Stimulated activated CD4-positive, alpha-beta T cell treated with anti-CD3 and anti-CD28 coated beads, Interleukin-2, amount 100 ng/mL, for 4 hours (primary cell): ENCODE measurements around the gene AP1S3.
A peak's percentile ranks its signal among the peaks of the same experiment; 100 is the strongest.

Experiments used
- DNase-seq: peaks from one replicate; pipeline ENCODE4 v3.0.0-alpha.2; 2020; ENCODE audit warnings: low read depth

Gene AP1S3

DNA sequence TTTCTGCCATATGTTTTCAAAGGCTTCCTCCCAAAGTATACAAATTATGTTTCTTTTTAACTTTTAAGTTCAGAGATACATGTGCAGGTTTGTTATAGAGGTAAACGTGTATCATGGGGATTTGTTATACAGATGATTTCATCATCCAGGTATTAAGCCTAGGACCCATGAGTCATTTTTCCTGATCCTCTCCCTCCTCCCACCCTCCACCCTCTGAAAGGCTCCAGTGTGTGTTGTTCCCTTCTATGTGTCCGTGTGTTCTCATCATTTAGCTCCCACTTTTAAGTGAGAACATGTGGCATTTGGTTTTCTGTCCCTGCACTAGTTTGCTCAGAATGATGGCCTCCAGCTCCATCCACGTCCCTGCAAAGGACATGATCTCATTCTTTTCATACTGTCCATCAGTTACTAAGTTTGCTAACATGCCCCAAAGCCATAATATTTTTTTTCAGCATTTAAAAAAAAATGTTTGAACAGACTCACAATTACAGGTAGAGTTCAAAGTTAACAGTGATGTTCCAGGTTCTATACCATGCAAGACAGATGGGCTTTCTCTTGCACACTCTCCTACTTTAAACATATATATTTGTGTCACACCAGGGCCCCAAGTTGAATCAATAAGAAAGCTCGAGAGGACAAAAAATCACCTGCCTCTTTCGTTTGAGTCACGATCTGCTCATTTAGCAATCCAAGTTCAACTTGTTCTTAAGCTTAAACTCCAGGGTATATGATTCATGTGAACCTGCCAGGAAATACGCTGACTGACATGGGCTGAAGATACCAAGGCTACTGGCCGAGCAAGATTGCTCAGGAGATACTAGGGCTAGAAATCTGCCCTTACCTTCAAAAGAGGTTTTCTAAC is 77.6 kb downstream of the AP1S3 start:
- DNase-seq = no peak

DNA sequence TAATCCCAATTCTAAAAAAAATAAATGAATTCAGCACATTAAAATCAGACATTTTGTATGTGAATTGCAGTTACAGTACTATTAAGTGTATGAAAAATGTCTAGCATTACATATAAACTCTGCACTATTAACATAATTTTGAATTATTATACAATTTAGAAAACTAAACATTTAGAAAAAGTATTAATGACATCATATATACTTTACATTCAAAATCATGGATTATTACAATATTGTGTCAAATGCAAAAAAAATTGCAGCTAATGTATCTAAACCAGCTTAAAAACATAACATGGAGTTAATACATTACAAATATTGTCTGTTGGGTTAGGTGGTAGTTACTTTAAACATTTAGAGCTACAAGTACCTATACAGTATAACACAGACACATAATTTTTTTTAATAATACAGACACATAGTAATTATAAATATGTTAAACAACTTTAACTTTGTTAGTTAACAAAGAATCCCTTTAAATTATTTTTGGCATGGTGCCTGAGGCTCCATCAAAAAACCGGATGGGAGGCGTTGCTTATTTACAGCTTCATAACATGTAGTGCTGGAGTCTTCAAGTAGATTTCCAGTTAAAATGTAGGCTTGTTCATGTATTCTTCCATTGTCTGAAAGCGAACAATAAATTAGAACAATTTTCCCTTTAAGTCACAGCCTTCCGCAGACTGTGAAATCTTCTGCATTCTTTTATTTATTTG is 79.1 kb downstream of the AP1S3 start:
- no peak for DNase-seq

DNA sequence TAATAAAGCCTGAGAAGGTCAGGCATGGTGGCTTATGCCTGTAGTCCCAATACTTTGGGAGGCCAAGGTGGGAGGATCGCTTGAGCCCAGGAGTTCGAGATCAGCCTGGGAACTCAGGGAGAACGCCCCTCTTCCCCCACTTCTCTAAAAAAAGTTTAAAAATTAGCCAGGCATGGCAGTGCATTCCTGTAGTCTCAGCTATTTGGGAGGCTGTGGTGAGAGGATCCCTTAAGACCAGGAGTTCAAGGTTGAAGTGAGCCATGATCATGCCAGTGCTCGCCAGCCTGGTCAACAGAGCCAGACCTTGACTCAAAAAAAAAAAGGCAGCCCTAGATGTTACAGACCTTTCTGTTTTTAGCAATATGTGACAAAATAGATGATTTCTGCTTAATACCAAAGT is 83.4 kb downstream of the AP1S3 start:
- no peak for DNase-seq

DNA sequence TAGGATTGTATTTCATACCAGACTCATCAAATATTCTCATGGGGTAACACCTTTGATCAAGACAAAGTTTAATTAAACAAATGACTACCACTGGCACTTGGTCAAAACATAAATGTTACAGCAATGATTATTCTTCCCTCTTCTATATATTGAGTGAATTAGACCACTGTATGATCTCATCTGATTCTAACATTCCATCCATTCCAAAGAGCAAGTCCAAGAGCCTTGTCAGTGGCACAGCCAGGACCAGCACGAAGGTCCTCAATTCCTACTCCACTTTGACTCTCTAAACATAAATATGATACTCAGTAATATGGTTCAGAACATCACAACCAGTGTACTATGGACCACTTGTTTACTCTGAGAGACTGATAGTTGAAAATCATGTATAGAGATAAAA is 86.4 kb downstream of the AP1S3 start:
- no peak for DNase-seq

DNA sequence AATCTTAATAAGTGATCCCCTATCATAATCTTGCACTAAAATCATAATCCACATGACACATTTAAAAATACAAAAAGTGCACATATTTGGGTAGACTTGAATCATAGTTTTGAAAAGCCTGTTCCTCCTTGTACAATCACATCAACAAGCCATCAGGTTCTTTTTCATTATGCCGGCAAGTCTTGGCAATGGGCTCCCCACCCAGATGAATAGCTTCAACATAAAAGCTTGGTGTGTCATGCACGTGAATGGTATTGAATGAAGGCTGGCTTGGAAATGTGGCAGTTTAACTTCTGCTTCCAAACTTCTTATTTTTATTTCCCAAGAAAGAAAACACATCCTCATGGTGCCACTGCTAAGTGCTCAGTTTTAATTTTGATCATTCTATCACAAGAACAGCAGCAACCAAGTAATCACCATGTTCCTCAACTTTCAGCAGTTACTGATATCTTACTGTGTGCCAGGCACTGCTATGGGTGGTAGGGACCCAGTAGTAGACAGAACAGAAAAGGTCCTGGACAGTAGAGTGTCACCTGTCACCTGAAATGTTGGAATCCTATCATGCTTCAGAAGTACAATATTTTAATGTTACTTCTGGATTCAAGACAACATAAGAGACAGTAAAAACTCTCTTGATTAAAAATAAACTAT is 89.9 kb downstream of the AP1S3 start:
- DNase-seq = no peak

DNA sequence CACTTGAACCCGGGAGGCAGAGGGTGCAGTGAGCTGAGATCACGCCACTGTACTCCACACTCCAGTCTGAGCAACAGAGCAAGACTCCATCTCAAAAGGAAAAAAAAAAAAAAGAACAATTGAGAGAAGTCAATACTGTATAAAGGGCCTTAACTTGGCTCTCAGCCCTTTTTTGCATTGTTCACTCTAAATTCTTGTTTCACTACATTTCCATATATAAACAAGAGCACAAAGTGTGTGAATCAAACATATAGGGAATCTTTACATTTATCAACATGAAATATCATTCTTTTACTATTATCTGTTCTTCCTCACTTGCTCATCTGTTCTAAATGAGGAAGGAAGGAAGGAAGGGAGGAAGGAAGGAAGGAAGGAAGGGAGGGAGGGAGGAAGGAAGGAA is 90.8 kb downstream of the AP1S3 start:
- no peak for DNase-seq

DNA sequence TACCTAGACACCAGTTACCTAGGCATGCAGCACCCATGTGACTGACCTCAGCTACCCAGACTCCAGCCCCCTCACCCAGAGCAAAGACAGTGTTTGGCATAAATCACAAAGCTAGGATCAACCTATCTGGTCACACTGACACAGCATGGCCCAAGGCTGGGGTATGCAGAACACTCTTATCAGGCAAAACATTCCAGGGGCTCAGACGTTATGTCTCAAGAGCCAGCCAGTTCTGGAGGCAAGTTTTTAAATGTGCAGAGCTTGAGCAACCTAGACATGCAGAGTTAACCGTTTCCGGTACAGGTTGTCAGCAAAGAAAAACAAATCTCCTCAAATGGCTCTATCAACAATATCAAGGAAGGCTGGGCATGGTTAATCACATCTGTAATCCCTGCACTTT is 92.8 kb downstream of the AP1S3 start:
- DNase-seq = no peak

DNA sequence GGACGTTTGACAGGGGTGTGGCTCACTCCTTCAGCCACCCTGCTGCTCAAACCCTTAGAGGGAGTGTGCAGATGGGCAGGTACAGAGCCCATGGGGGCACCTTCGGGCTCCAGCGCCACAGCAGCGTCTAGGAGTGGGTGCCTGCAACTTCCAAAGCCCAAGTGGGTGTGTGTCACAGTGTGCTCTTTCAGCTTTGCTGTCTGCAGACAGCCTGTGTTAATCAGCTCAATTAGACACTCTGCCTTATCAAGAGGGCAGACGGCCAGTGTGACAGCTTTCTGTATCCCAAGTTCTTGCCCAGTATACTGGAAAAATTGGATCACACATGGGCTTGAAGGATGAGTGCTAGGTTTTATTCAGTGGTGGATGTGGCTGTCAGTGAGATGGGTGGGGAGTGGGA is 96.7 kb downstream of the AP1S3 start:
- DNase-seq = no peak

DNA sequence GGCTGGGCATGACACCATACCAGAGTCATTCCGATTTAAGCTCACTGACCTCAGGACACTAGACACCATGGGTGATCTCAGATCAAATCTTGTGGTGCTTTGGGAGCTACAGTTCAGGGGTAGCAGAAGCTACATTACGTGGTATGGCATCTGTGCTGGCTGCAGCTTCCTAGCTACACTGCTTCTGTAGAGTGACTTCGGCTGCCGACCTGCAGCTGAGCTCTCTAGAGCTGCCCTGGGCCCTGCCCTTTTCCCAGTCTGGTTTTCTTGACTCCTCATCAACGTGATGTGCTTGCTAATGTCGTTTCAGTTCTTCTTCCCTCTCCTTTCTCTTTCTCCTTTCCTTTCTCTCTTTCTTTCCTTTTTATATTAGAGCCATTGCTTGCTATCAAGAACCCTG is 100.2 kb downstream of the AP1S3 start:
- no peak for DNase-seq

DNA sequence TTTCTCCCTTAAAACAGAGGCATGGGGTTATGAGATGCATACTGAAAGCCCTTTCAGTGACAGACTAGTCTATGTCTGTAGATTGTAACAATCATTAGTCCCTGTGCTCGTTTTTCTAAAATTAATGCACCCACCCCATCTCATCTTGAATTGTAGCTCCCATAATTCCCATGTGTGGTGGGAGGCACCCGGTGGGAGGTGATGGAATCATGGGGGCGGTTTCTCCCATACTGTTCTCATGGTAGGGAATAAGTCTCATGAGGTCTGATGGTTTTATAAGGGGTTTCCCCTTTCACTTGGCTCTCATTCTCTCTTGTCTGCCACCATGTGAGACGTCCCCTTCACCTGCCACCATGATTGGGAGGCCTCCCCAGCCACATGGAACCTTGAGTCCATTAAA is 100.9 kb downstream of the AP1S3 start:
- DNase-seq = no peak

DNA sequence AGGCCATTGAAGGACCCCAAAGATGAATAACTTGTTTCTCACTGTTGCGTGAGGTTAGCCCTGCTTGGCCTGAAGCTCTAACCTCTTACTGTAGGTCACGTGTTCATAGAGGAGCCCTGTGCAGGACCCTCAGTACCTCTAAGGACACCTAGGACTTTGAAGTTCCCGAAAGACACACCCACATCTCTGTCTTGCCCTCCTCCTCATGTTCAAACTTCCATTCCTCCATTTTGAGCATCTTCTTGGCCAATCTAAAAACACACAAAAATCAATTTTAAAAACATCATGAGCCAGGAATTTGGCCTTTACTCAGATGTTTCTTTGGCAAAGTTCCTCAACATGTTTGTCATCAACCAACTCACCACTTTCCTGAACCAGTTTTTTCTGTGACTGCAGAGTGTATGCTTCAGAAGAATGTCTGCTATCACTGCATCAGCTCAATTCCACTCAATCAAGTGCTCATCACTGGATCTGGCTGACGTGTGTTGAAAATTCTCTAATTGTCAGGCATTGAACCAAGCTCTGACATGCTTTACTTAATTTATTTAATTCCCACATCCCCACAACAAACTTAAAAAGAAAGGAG is 101.6 kb downstream of the AP1S3 start:
- no peak for DNase-seq

DNA sequence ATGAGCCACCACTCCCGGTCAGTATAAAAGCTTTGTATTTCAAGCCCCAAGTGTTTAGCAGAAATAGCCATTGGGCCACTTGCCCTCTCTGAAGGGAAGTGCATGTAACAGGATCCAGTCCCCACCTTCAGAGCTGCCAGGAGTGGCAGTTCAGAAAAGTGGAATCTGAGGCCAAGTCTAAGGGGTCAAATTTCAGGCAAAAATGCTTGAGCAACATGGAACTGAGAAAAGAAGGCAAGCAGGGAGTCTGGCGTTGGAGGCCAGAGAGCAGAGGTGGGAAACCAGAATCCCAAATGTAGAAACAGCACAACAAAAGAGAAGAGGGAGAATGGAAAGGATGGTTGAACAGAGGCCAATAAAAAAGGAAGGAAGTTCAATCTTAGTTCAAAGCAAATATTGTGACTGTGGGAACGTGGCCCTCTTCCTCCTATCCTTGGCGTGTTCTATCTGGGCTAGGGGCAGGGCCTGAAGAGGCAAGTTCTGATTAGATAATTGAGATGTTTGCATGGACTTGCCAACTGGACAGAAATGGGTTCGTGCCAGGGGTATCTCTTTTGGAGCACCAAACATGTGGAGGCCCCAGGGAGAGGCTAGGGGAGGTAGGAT is 102.2 kb downstream of the AP1S3 start:
- DNase-seq = no peak

DNA sequence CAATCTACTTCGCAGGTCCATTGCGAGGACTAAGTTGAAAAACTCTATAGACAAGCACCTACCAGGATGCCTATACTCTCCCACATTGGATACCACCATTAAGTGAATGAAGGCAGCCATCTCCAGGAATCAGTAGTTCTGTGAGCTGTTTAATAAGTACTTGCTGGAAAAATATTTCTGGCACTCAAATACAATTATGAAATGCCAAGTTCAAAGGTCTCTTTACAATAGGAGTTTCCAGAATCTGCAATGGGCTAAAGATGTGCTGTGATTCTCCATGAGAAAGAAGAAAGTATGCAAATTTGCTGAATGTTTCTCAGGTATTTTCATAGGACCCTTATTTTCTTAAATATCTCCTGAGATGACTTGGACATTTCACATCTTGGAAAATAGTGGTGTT is 103.0 kb downstream of the AP1S3 start:
- DNase-seq = no peak

DNA sequence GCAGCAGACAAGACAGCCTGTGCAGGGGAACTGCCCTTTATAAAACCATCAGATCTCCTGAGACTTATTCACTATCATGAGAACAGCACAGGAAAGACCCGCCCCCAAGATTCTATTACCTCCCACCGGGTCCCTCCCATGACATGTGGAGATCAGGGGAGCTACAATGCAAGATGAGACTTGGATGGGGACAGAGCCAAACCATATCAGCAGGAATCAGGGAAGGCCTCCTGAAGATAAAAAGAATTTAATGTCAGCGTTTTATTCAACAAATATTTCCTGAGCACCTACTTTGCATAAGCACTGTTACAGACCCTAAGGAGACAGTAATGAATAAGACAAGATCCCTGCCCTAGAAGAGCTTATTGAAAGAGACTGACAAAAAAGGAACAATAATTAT is 105.0 kb downstream of the AP1S3 start:
- no peak for DNase-seq

DNA sequence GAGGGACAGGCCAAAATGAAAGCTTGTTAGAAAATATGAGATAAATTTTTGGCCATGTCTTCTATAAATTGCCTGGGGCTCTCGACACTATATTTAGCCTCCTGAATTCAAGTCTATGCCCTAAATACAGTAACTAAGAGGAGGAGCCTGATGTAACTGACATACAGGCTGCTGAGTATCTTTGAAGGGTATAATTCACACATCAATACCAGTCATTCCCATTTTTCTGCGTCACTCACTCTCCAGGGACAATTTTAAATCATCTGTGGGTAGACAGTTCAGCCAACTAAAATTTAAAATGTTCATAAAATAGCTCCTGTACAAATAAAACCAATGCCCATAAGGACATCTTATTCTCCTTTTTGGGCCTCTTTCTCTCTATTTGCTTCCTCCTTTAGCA is 105.9 kb downstream of the AP1S3 start:
- DNase-seq = no peak

DNA sequence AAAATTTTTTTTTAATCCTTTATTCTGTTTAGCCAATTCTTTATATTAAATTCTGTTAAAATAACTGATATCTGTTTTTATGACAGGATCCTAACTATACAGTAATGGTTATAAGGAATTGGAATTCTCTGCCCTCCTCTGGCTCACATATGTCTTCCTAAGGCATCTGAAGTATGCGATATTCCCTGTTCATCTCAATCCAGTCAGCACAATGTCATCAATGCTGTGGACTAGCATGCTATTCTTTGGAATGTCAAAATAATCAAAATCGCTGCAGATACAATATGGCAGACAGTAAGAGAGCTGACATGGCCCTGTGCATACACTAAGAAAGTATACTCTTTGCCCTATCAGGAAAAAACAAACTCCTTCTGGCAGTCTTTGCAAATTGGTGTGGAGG is 107.6 kb downstream of the AP1S3 start:
- no peak for DNase-seq

DNA sequence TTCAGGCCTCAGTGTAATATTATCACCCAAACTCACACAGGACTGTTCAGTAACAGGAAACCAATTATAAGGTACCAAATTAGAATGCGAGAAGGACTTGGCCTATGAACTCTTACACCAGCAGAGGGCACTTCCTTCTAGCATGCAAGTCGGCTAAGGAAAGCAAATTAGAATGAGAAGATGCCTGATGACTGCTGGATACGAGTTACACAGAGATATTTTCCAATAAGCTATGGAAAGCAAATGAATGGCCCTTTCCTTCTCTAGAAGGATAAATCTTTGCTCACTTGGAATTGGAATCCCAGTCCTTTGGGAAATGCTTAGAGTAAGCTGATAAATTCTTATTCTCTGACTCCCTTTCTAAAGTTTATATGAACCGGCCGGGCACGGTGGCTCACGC is 109.8 kb downstream of the AP1S3 start:
- DNase-seq = peak; percentile 6

DNA sequence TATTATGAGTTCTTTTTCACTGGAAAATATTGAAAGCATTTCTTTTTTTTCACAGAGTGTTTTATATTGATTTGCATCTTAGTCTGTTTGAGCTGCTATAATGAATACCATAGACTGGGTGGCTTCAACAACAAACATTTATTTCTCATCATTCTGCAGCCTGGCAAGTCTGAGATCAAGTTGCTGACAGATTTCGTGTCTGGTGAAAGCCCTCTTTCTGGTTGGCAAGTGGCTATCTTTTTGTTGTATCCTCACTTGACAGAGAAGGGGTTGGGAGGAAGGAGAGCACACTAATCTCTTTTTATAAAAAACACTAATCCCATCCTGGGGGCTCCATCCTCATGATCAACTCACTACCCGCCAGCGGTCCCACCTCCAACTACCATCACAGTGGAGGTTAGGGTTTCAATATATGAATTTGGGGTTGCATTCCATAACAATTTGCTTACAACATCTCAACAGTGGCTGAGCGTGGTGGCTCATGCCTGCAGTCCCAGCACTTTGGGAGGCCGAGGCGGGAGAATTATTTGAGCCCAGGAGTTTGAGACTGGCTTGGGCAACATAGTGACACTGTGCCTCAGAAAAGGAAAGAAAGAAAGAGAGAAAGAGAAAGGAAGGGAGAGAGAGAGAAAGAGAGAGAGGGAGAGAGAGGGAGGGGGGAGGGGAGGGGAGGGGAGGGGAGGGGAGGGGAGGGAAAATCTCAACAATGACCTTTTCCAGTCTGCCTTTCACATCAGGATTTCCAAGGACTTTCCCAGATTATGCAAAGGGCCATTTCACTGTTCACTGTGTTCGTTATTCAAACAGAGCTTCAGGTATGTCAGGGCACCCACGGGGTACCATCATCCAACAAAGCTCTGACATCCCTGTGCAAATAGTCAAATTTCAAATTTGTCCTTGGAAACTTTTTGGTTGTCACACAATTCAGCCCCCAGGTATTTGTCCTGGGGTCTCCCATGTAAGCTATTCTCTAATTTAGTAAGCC is 111.1 kb downstream of the AP1S3 start:
- no peak for DNase-seq

DNA sequence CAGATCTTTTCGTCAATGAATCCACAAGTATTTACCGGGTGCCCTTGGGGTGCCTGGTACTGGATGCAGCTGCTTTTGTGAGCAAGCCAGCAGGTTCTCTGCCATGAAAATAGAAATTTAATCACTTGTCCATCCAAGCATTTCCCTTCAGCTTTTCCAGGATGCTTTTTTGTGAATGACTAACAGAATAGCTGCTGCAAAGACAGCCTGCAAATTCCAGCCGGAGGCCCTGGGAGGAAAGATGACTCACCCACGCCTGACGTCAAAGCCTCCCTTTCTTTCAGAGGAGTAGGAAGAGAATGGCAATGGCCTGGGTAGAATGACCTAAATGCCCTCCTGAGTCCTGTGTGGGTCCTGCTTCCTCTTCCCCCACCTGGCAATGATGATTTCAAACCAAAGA is 111.9 kb downstream of the AP1S3 start:
- no peak for DNase-seq

DNA sequence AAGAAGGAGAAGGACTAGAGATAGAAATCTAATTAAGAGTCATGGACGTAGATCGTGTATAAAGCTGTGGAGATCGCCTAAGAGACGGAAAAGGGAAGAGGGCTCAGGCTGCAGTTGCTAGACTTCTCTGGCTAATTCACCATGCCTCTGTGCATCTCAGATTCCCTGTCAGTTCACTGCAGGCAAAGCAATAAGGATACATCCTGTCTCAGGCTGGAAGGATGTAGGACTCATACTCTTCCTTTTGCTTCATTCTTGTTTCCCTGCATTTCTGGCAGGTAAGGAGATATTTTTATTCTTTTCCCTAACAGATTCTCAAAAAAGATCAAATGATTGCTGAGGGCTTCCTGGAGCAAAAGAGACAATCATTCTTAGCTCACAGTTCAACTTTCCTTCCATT is 112.5 kb downstream of the AP1S3 start:
- no peak for DNase-seq

DNA sequence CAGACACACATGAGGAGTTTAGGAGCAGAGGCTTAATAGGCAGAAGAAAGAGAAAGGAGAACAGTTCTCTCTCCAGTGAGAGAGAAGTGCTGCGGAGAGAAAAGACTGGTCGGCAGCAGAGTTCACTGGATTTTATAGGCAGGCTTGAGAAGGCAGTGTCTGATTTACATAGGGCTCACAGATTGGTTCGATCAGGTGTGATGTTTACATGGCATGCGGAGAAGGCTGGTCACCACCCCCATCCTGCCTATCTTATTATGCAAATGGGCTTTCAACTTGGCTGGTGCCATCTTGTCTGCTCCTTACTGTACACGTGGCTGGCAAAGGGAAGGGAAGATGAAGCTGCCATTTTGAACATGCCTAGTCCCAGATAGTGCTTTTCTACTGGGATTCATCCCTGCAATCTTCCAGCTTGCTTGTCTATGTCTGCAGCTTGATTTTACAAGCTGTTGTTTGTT is 113.4 kb downstream of the AP1S3 start:
- DNase-seq = no peak
